Activated naive CD8-positive, alpha-beta T cell treated with anti-CD3 and anti-CD28 coated beads, Interleukin-2, amount 10 ng/mL, durations not matched to agents 7 days and 5 days (primary cell): ENCODE results near the gene SLC7A14. TPM values are rescaled to one million over a fixed set of nuclear protein-coding genes. Genes with fewer than 3 reads are reported as not detected.

Source experiments
- ATAC-seq: fragments of 150-1000 bp; cut with Tn5 transposase; one replicate; pipeline ENCODE4 v1.10.0; 2021; ENCODE audit warnings: low read depth, moderate library complexity
- POLR2A ChIA-PET: fragments of 350-600 bp; sonication (Branson Sonifier 250); formaldehyde crosslinking; loops from one replicate; lab custom pipeline; 2021; ENCODE audit warnings: antibody characterized with exemption; lab: Charles Lee
- DNase-seq: peaks from one replicate; pipeline ENCODE4 v3.0.0; 2021
- H3K27ac Mint-ChIP-seq: one replicate; pipeline ENCODE4 v1.8.0; 2022; ENCODE audit warnings: mild to moderate bottlenecking, mixed read lengths
- H3K27me3 Mint-ChIP-seq: one replicate; pipeline ENCODE4 v1.8.0; 2022; ENCODE audit warnings: mild to moderate bottlenecking, moderate library complexity, mixed read lengths
- H3K36me3 Mint-ChIP-seq: one replicate; pipeline ENCODE4 v1.8.0; 2021; ENCODE audit warnings: mild to moderate bottlenecking, mixed read lengths
- H3K4me1 Mint-ChIP-seq: one replicate; pipeline ENCODE4 v1.8.0; 2021; ENCODE audit warnings: mixed read lengths
- H3K4me3 Mint-ChIP-seq: one replicate; pipeline ENCODE4 v1.8.0; 2022; ENCODE audit warnings: mild to moderate bottlenecking, moderate library complexity, mixed read lengths
- H3K9me3 Mint-ChIP-seq: one replicate; pipeline ENCODE4 v1.8.0; 2021; ENCODE audit warnings: mixed read lengths
- microRNA-seq: library from miRNA; unstranded; fragments of <30 nt; microRNA quantifications from one replicate; pipeline ENCODE4 v1.2.0, GENCODE V29; 2022
- total RNA-seq, 2 experiments: library from RNA; stranded (reverse); gene quantifications; one replicate each; pipeline ENCODE4 v1.2.3, GENCODE V29; 2021

Gene SLC7A14
- total RNA-seq, 2 experiments from 2014 or later: not detected

- POLR2A ChIA-PET: no interaction called here
- Mint-ChIP-seq H3K4me1 (peaks cover 2% of the 10 kb centered on the region), H3K9me3 (no peaks in the 10 kb centered on the region), H3K27me3 (peaks cover 17% of the 10 kb centered on the region), H3K4me3 (no peak overlapping the region), H3K27ac (no peak overlapping the region), H3K36me3 (peaks cover under 1% of the 10 kb centered on the region)
- no peak for DNase-seq
- no peak for ATAC-seq
These were observed 172.6 kb downstream of the SLC7A14 start for GRCh38 chr3:170413291-170413690.

GRCh38 chr3:170410428-170411029 lies 175.3 kb downstream of the SLC7A14 start:
- POLR2A ChIA-PET: no interaction called here
- H3K4me3 Mint-ChIP-seq: no peak overlapping the region
- no peak overlapping the region for H3K27ac Mint-ChIP-seq
- no peaks in the 10 kb centered on the region for H3K4me1 Mint-ChIP-seq
- H3K36me3 Mint-ChIP-seq: no peaks in the 10 kb centered on the region
- DNase-seq (no peak), ATAC-seq (no peak)
- H3K27me3 Mint-ChIP-seq: peaks cover 4% of the 10 kb centered on the region
- H3K9me3 Mint-ChIP-seq: no peaks in the 10 kb centered on the region

Small RNA genes lying within 50 kb of the gene (microRNA-seq; reads per million reads assigned to microRNA genes)
- gene MIR6828: not detected

Other genes starting within 250 kb of the SLC7A14 start
- 10 to 100 TPM; 27.9 to 32.6 TPM for gene SKIL, start 228.4 kb downstream of the SLC7A14 start, total RNA-seq
- not detected for gene CLDN11, start 167.2 kb downstream of the SLC7A14 start, total RNA-seq